ENCODE data around the gene SELENOI. TPM values are rescaled to one million over a fixed set of nuclear protein-coding genes. Genes with fewer than 3 reads are reported as not detected.

Gene SELENOI
- total and polyA plus RNA-seq, 10 of the 15 experiments (the other 5 are each of a cell fraction or from before 2014, with no cell fraction given): 5.2 to 31.4 (median 17.4) TPM

DNA sequence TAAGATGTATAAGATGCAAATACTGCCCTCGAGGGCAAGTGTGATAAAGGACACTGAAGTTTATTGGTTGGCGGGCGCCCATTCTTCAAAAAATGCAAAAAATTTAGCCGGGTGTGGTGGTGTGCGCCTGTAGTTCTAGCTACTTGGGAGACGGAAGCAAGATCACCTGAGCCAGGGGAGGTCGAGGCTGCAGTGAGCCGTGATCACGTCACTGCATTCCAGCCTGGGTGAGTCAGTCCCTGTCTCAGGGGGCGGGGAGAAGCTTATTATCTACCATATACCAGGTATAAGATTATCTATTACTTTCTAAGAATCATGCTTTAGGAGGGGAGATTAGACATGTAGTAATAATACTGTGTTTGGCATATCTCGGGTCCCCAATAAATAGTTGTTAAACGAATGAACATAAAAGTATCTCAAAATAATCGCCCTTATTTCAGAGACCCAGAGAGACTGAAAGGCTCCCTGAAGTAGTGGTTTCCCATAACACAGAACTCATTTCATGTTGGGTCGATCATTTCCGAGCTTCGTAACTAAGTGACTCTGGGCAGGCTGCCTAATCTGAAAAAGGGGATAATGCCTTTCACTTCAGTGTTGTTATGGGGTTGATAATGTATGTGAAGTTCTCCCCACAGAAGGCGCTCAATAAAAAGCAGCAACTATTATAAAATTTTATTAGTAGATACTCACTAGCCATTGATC lies 1.2 kb upstream of the SELENOI start:
- Histone ChIP-seq H3K9me3 (replicated peaks; ENCODE audit: control insufficient read depth, insufficient read depth, low read length) (no peaks in the 10 kb centered on the region), H3K27me3 (replicated peaks in 1 of 2; ENCODE audit: control insufficient read depth in 2 of 2, insufficient read depth in 2 of 2, low read length in 1 of 2) (no peaks in the 10 kb centered on the region), H2AFZ (ENCODE audit: control insufficient read depth, low read depth, low read length) (no peak overlapping the region; the same call in 1 of the 2 replicates), H3K4me1 (ENCODE audit: control insufficient read depth, insufficient read depth, low read length) (peaks cover 12% of the 10 kb centered on the region), H3K4me2 (ENCODE audit: control insufficient read depth, insufficient read depth) (peak overlapping the region; percentile 75), H4K20me1 (ENCODE audit: control insufficient read depth, insufficient read depth) (no peaks in the 10 kb centered on the region), H3K79me2 (ENCODE audit: control insufficient read depth, insufficient read depth, low read length) (peaks cover 57% of the 10 kb centered on the region), H3K9ac (ENCODE audit: control insufficient read depth, insufficient read depth, low read length) (peak overlapping the region; percentile 89), H3K27ac (ENCODE audit: control insufficient read depth, insufficient read depth) (peak overlapping the region; percentile 89), H3K4me3 (peak overlapping the region; percentile 70), H3K36me3 (ENCODE audit: control insufficient read depth in 2 of 2, insufficient read depth in 2 of 2, low read length in 1 of 2) (no peaks in the 10 kb centered on the region)
- ATAC-seq (no peak), FAIRE-seq (no peak), DNase-seq (ENCODE audit: low read depth, low spot score) (no peak)
- BruUV-seq (replicated peaks): no TSS peak
- POLR2A ChIA-PET: interaction anchor here (0.5 to 3.8 kb wide), 6 partner anchors 10 to 789 kb away, joined by 3 to 35 read pairs (median 5); partner anchors contain the start of genes HADHA and HADHB
- CTCF ChIA-PET: interaction anchor here (1.1 kb wide), 1 partner anchor 9 kb away, joined by 4 read pairs; no protein-coding TSS in a partner anchor
- WGBS (ENCODE audit: insufficient coverage, insufficient replicate concordance, low lambda C conversion rate, missing lambda C conversion rate): 43% methylated on average over 17 of the region's 17 CpGs
- SMC1A ChIA-PET (ENCODE audit: uncharacterized antibody, unreplicated experiment): interaction anchor here (0.9 to 2.4 kb wide), 5 partner anchors 37 to 128 kb away, joined by 3 to 10 read pairs (median 4); no protein-coding TSS in a partner anchor
- intact Hi-C loops (cut with micrococcal nuclease; ENCODE audit: unreplicated experiment) (loop anchor here (1.0 kb wide), 1 partner anchor 100 kb away; the partner anchor contains the start of genes HADHA and HADHB), in situ Hi-C loops (cut with MboI) (no loop called here)
- no peak for TF ChIP-seq CBFB (IDR thresholded peaks at IDR 0.05; ENCODE audit: low read depth)
- TF ChIP-seq, protein P1, sequence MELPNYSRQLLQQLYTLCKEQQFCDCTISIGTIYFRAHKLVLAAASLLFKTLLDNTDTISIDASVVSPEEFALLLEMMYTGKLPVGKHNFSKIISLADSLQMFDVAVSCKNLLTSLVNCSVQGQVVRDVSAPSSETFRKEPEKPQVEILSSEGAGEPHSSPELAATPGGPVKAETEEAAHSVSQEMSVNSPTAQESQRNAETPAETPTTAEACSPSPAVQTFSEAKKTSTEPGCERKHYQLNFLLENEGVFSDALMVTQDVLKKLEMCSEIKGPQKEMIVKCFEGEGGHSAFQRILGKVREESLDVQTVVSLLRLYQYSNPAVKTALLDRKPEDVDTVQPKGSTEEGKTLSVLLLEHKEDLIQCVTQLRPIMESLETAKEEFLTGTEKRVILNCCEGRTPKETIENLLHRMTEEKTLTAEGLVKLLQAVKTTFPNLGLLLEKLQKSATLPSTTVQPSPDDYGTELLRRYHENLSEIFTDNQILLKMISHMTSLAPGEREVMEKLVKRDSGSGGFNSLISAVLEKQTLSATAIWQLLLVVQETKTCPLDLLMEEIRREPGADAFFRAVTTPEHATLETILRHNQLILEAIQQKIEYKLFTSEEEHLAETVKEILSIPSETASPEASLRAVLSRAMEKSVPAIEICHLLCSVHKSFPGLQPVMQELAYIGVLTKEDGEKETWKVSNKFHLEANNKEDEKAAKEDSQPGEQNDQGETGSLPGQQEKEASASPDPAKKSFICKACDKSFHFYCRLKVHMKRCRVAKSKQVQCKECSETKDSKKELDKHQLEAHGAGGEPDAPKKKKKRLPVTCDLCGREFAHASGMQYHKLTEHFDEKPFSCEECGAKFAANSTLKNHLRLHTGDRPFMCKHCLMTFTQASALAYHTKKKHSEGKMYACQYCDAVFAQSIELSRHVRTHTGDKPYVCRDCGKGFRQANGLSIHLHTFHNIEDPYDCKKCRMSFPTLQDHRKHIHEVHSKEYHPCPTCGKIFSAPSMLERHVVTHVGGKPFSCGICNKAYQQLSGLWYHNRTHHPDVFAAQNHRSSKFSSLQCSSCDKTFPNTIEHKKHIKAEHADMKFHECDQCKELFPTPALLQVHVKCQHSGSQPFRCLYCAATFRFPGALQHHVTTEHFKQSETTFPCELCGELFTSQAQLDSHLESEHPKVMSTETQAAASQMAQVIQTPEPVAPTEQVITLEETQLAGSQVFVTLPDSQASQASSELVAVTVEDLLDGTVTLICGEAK (IDR thresholded peaks at IDR 0.05; ENCODE audit: borderline replicate concordance): no peak
- TF ChIP-seq, protein P2, sequence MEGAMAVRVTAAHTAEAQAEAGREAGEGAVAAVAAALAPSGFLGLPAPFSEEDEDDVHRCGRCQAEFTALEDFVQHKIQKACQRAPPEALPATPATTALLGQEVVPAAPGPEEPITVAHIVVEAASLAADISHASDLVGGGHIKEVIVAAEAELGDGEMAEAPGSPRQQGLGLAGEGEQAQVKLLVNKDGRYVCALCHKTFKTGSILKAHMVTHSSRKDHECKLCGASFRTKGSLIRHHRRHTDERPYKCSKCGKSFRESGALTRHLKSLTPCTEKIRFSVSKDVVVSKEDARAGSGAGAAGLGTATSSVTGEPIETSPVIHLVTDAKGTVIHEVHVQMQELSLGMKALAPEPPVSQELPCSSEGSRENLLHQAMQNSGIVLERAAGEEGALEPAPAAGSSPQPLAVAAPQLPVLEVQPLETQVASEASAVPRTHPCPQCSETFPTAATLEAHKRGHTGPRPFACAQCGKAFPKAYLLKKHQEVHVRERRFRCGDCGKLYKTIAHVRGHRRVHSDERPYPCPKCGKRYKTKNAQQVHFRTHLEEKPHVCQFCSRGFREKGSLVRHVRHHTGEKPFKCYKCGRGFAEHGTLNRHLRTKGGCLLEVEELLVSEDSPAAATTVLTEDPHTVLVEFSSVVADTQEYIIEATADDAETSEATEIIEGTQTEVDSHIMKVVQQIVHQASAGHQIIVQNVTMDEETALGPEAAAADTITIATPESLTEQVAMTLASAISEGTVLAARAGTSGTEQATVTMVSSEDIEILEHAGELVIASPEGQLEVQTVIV (IDR thresholded peaks at IDR 0.05; ENCODE audit: borderline replicate concordance, partially characterized antibody): no peak
- RAD21 ChIA-PET (ENCODE audit: unreplicated experiment): interaction anchor here (0.8 to 1.2 kb wide), 2 partner anchors 11 to 739 kb away, joined by 3 read pairs; no protein-coding TSS in a partner anchor
